SKM-1 treated with dmso at 0.1 percent for 144 hours (cell line): ENCODE measurements around the gene ZNF407.

Source experiments
- DNase-seq: peaks from one replicate; lab custom pipeline; 2025; ENCODE audit not compliant: unreplicated experiment; lab: John Stamatoyannopoulos, UW

Gene ZNF407

GRCh38 chr18:75043478-75043877, 445.8 kb downstream of the ZNF407 start:
- DNase-seq: no peak

GRCh38 chr18:75044296-75044695, 446.6 kb downstream of the ZNF407 start:
- DNase-seq: no peak

GRCh38 chr18:75044791-75045190, 447.1 kb downstream of the ZNF407 start:
- DNase-seq: no peak

GRCh38 chr18:75045272-75045671, 447.6 kb downstream of the ZNF407 start:
- DNase-seq: no peak

- DNase-seq: no peak
These were observed 449.7 kb downstream of the ZNF407 start for GRCh38 chr18:75047240-75047961.

- DNase-seq: no peak
These were observed 451.2 kb downstream of the ZNF407 start for GRCh38 chr18:75048776-75049454.

GRCh38 chr18:75049455-75049789, 451.8 kb downstream of the ZNF407 start:
- DNase-seq: no peak

- DNase-seq: no peak
These were observed 454.1 kb downstream of the ZNF407 start for GRCh38 chr18:75051757-75052156.

GRCh38 chr18:75052475-75052874, 454.8 kb downstream of the ZNF407 start:
- DNase-seq: no peak

- DNase-seq: no peak
These were observed 455.5 kb downstream of the ZNF407 start for GRCh38 chr18:75053028-75053629.

- no peak for DNase-seq
These were observed 456.4 kb downstream of the ZNF407 start for GRCh38 chr18:75054046-75054445.

- no peak for DNase-seq
These were observed 456.9 kb downstream of the ZNF407 start for GRCh38 chr18:75054611-75055010.

GRCh38 chr18:75057169-75057960, 459.7 kb downstream of the ZNF407 start:
- no peak for DNase-seq

GRCh38 chr18:75060185-75060584, 462.5 kb downstream of the ZNF407 start:
- DNase-seq: no peak

GRCh38 chr18:75062297-75062886, 464.7 kb downstream of the ZNF407 start:
- DNase-seq: no peak

- no peak for DNase-seq
These were observed 465.5 kb downstream of the ZNF407 start for GRCh38 chr18:75063196-75063595.

- DNase-seq: no peak
These were observed 466.2 kb downstream of the ZNF407 start for GRCh38 chr18:75063615-75064512.

- no peak for DNase-seq
These were observed 466.8 kb downstream of the ZNF407 start for GRCh38 chr18:75064513-75064905.

- DNase-seq: no peak
These were observed 467.8 kb downstream of the ZNF407 start for GRCh38 chr18:75065251-75066000.
